Lung (tissue), 12 donors: ENCODE results near the gene OR2F1. TPM values are rescaled to one million over a fixed set of nuclear protein-coding genes. Genes with fewer than 3 reads are reported as not detected.
A peak's percentile ranks its signal among the peaks of the same experiment; 100 is the strongest.

ENCODE experiments used
- ATAC-seq: fragments of 200-7000 bp; cut with Tn5 transposase; one replicate; pipeline ENCODE4 v1.9.1; 2020; ENCODE audit warnings: moderate number of reproducible peaks; ENCODE audit not compliant: insufficient read depth, low FRiP score
- DNase-seq, 3 donors: peaks; one replicate each; pipeline ENCODE4 v3.0.0-alpha.2; 2013 to 2017
- H3K27ac ChIP-seq, 2 donors: one replicate each; pipeline ENCODE4 v1.5.1; 2013; ENCODE audit warnings: mild to moderate bottlenecking in 2 of 2, moderate library complexity in 2 of 2, control low read depth in 1 of 2, inconsistent platforms in 1 of 2, low read depth in 1 of 2, low read length in 1 of 2
- H3K27me3 ChIP-seq, 3 donors: one replicate each; pipeline ENCODE4 v1.5.1; 2013; ENCODE audit warnings: low read length in 2 of 3; ENCODE audit not compliant: control insufficient read depth in 3 of 3, insufficient read depth in 3 of 3
- H3K36me3 ChIP-seq, 4 donors: one replicate each; pipeline ENCODE4 v1.5.1; 2013; ENCODE audit warnings: low read length in 4 of 4, mild to moderate bottlenecking in 1 of 4, moderate library complexity in 1 of 4; ENCODE audit not compliant: control insufficient read depth in 4 of 4, insufficient read depth in 4 of 4
- H3K4me1 ChIP-seq, 5 donors: one replicate each; pipeline ENCODE4 v1.5.1; 2013; ENCODE audit warnings: low read length in 5 of 5, mild to moderate bottlenecking in 2 of 5, moderate library complexity in 1 of 5; ENCODE audit not compliant: control insufficient read depth in 5 of 5, insufficient read depth in 5 of 5
- H3K4me3 ChIP-seq: one replicate; pipeline ENCODE4 v1.5.1; 2013; ENCODE audit warnings: mild to moderate bottlenecking, control low read depth, moderate library complexity
- H3K9ac ChIP-seq, 2 donors: one replicate each; pipeline ENCODE4 v1.5.1; 2013; ENCODE audit warnings: low read length in 2 of 2, control low read depth in 1 of 2; ENCODE audit not compliant: insufficient read depth in 1 of 2
- H3K9me3 ChIP-seq, 4 donors: one replicate each; pipeline ENCODE4 v1.5.1; 2013; ENCODE audit warnings: low read length in 3 of 4, mild to moderate bottlenecking in 1 of 4, moderate library complexity in 1 of 4; ENCODE audit not compliant: control insufficient read depth in 4 of 4, insufficient read depth in 3 of 4
- CTCF ChIP-seq: IDR thresholded peaks from 2 replicates; pipeline ENCODE4 v1.5.1; 2012; ENCODE audit warnings: mild to moderate bottlenecking; ENCODE audit errors: control extremely low read depth, extremely low read depth
- WGBS, 2 donors: extraction: QIAGEN DNeasy Blood & Tissue Kit; methylation state at CpG; one replicate each; pipeline ENCODE4 v1.1.7; 2013; 5-methylcytosine and 5-hydroxymethylcytosine counted together
- polyA plus RNA-seq, 2 donors: library from polyadenylated mRNA; stranded (reverse); fragments of 200-250 nt; gene quantifications; one replicate each; pipeline ENCODE4 v1.2.1, GENCODE V29; 2013
- total RNA-seq, 2 donors: library from RNA; depleted of rRNA in 1 of 2; stranded (reverse); fragments of >200 nt in 1 of 2; gene quantifications; one replicate each; pipeline ENCODE4 v1.2.1, GENCODE V29; 2014 to 2021
- donor health status: control.
- donor health status: control.
- donor health status: Bipolar disorder and iron deficiency.
- donor health status: healthy.
- donor health status: DM: yes; HTN: yes; CAD: no.

Gene OR2F1
- total and polyA plus RNA-seq, 4 donors = not detected

- no peak for DNase-seq
- no peak for ATAC-seq
- Histone ChIP-seq H3K27me3 (no peaks in the 10 kb centered on the region), H3K9ac (no peak overlapping the region), H3K4me3 (no peak overlapping the region), H3K4me1 (no peaks in the 10 kb centered on the region), H3K9me3 (peaks cover 0 to 5% (median 0%) of the 10 kb centered on the region in 4 donors), H3K36me3 (no peaks in the 10 kb centered on the region), H3K27ac (no peak overlapping the region)
- WGBS, 2 donors = 92 to 94% methylated on average over 5 of the region's 5 CpGs
- no peak for TF ChIP-seq CTCF
These were observed 29.3 kb downstream of the OR2F1 start for GRCh38 chr7:143983960-143984359.

GRCh38 chr7:143987513-143987912 lies 32.9 kb downstream of the OR2F1 start:
- H3K27me3 ChIP-seq = no peaks in the 10 kb centered on the region
- no peak overlapping the region for H3K27ac ChIP-seq
- H3K9me3 ChIP-seq = peaks cover 0 to 5% (median 0%) of the 10 kb centered on the region in 4 donors
- no peak for TF ChIP-seq CTCF
- ATAC-seq = no peak
- H3K9ac ChIP-seq = no peak overlapping the region
- no peak for DNase-seq
- H3K4me1 ChIP-seq = no peaks in the 10 kb centered on the region
- H3K36me3 ChIP-seq = no peaks in the 10 kb centered on the region
- H3K4me3 ChIP-seq = no peak overlapping the region

GRCh38 chr7:143988976-143989745 lies 34.5 kb downstream of the OR2F1 start:
- DNase-seq = peak in 2 of 3 donors; percentile 18 to 34
- Histone ChIP-seq H3K4me3 (no peak overlapping the region), H3K4me1 (no peaks in the 10 kb centered on the region), H3K27ac (no peak overlapping the region), H3K9ac (no peak overlapping the region), H3K36me3 (no peaks in the 10 kb centered on the region), H3K9me3 (peaks cover 0 to 5% (median 0%) of the 10 kb centered on the region in 4 donors), H3K27me3 (no peaks in the 10 kb centered on the region)
- 90 to 93% methylated on average over 5 of the region's 5 CpGs for WGBS, 2 donors
- ATAC-seq = no peak
- no peak for TF ChIP-seq CTCF

- Histone ChIP-seq H3K36me3 (no peaks in the 10 kb centered on the region), H3K27me3 (no peaks in the 10 kb centered on the region), H3K9ac (no peak overlapping the region), H3K4me1 (no peaks in the 10 kb centered on the region), H3K9me3 (peaks cover 0 to 3% (median 0%) of the 10 kb centered on the region in 4 donors), H3K27ac (no peak overlapping the region), H3K4me3 (no peak overlapping the region)
- DNase-seq (no peak), ATAC-seq (no peak)
- no peak for TF ChIP-seq CTCF
These were observed 38.0 kb downstream of the OR2F1 start for GRCh38 chr7:143992670-143993069.
